ENCODE data around the gene PCDHGA1. TPM values are rescaled to one million over a fixed set of nuclear protein-coding genes. Genes with fewer than 3 reads are reported as not detected.
"Not testable (repeated sequence)": the region's sequence is repeated elsewhere in the genome, so short reads cannot be mapped to it uniquely, and the experiment has no call there.

Gene PCDHGA1
- total and polyA plus RNA-seq, 2 donors (not counting 1 experiment from before 2014, with no cell fraction given) = 0.06 to 0.64 TPM

DNA sequence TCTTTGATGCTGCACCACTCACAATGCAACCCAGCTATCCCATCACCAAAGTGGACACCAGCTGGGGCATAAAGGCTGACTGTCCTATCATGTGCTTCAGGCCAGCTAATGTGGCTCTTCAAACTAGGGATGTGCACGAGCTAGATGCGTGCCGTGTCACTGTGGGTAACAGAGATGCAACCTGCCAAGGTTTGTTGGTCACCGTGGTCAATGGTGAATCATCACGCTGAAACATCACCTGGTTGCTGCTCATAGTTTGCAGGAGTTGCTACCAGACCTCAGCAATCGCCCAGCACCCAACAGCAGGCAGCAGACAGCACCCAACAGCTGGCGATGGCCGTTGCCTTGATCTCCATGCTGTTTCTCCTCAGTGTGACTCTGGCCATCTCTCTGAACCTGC is 2.1 kb upstream of the PCDHGA1 start:
- DNase-seq (no peak), ATAC-seq (ENCODE audit: low read depth) (no peak)
- TF ChIP-seq, protein P1, sequence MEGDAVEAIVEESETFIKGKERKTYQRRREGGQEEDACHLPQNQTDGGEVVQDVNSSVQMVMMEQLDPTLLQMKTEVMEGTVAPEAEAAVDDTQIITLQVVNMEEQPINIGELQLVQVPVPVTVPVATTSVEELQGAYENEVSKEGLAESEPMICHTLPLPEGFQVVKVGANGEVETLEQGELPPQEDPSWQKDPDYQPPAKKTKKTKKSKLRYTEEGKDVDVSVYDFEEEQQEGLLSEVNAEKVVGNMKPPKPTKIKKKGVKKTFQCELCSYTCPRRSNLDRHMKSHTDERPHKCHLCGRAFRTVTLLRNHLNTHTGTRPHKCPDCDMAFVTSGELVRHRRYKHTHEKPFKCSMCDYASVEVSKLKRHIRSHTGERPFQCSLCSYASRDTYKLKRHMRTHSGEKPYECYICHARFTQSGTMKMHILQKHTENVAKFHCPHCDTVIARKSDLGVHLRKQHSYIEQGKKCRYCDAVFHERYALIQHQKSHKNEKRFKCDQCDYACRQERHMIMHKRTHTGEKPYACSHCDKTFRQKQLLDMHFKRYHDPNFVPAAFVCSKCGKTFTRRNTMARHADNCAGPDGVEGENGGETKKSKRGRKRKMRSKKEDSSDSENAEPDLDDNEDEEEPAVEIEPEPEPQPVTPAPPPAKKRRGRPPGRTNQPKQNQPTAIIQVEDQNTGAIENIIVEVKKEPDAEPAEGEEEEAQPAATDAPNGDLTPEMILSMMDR (IDR thresholded peaks at IDR 0.05) = no peak
- no peak for TF ChIP-seq EZH2 (IDR thresholded peaks at IDR 0.05; ENCODE audit: borderline replicate concordance, insufficient read depth, low read depth, low read length, poor library complexity, severe bottlenecking)
- Mint-ChIP-seq H3K9me3 (ENCODE audit: insufficient read depth) (no peaks in the 10 kb centered on the region), H3K4me1 (peaks cover 5% of the 10 kb centered on the region), H3K27ac (no peak overlapping the region), H3K4me3 (no peak overlapping the region), H3K27me3 (peaks cover 51% of the 10 kb centered on the region)
- Histone ChIP-seq H2AFZ (ENCODE audit: insufficient read depth, low read depth, low read length, poor library complexity, severe bottlenecking) (no peak overlapping the region), H3K36me3 (replicated peaks in 1 of 2; ENCODE audit: control extremely low read depth in 1 of 2, control insufficient read depth in 1 of 2, extremely low read depth in 1 of 2, insufficient read depth in 2 of 2, low read length in 1 of 2) (no peaks in the 10 kb centered on the region), H3K9me3 (ENCODE audit: control extremely low read depth in 1 of 3, control insufficient read depth in 2 of 3, insufficient read depth in 1 of 3, low read length in 2 of 3) (peaks cover 10 to 54% (median 34%) of the 10 kb centered on the region in 3 donors), H3K9ac (ENCODE audit: low read length) (no peak overlapping the region), H3K4me1 (ENCODE audit: control insufficient read depth in 2 of 2, insufficient read depth in 2 of 2, low read length in 2 of 2) (peaks cover 3 to 8% of the 10 kb centered on the region in 2 donors), H3K4me3 (ENCODE audit: control extremely low read depth in 1 of 5, extremely low read depth in 1 of 5, insufficient read depth in 1 of 5, low read depth in 2 of 5, low read length in 4 of 5) (no peak overlapping the region), H3K27ac (ENCODE audit: low read length in 2 of 2) (no peak overlapping the region), H3K79me2 (ENCODE audit: control insufficient read depth, insufficient read depth, low read length) (no peaks in the 10 kb centered on the region), H4K20me1 (ENCODE audit: control insufficient read depth, insufficient read depth, low read length, poor library complexity, severe bottlenecking) (no peaks in the 10 kb centered on the region), H3K4me2 (replicated peaks; ENCODE audit: low read depth, low read length, poor library complexity, severe bottlenecking) (no peak overlapping the region), H3K27me3 (replicated peaks in 1 of 4; ENCODE audit: control extremely low read depth in 1 of 4, control insufficient read depth in 3 of 4, insufficient read depth in 4 of 4, low read length in 3 of 4) (peaks cover 0 to 45% (median 20%) of the 10 kb centered on the region in 4 experiments)
- ChIA-PET POLR2A (no interaction called here), CTCF (interaction anchor here (0.9 to 6.9 kb wide), 4 partner anchors 8 to 236 kb away, joined by 3 to 30 read pairs (median 4); no protein-coding TSS in a partner anchor)
- intact Hi-C loops (cut with micrococcal nuclease) = loop anchor here (10.0 kb wide), 4 partner anchors 87 to 1223 kb away; partner anchors contain the start of genes APBB3, GNPDA1, PCDHGA10 and PCDHGB7
- WGBS (ENCODE audit: insufficient coverage) = 89% methylated on average over 8 of the region's 8 CpGs

DNA sequence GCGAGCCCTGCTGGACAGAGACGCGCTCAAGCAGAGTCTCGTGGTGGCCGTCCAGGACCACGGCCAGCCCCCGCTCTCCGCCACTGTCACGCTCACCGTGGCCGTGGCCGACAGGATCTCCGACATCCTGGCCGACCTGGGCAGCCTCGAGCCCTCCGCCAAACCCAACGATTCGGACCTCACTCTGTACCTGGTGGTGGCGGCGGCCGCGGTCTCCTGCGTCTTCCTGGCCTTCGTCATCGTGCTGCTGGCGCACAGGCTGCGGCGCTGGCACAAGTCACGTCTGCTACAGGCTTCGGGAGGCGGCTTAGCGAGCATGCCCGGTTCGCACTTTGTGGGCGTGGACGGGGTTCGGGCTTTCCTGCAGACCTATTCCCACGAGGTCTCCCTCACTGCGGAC is 2.3 kb downstream of the PCDHGA1 start:
- 48% methylated on average over 32 of the region's 39 CpGs for WGBS (ENCODE audit: insufficient coverage)
- H2AFZ ChIP-seq (ENCODE audit: insufficient read depth, low read depth, low read length, poor library complexity, severe bottlenecking); H4K20me1 ChIP-seq (ENCODE audit: control insufficient read depth, insufficient read depth, low read length, poor library complexity, severe bottlenecking); H3K27ac Mint-ChIP-seq; H3K27ac ChIP-seq (ENCODE audit: low read length in 2 of 2); H3K36me3 ChIP-seq (replicated peaks in 1 of 2; ENCODE audit: control extremely low read depth in 1 of 2, control insufficient read depth in 1 of 2, extremely low read depth in 1 of 2, insufficient read depth in 2 of 2, low read length in 1 of 2); intact Hi-C loops (cut with micrococcal nuclease); H3K4me2 ChIP-seq (replicated peaks; ENCODE audit: low read depth, low read length, poor library complexity, severe bottlenecking); H3K79me2 ChIP-seq (ENCODE audit: control insufficient read depth, insufficient read depth, low read length); H3K4me1 ChIP-seq (ENCODE audit: control insufficient read depth in 2 of 2, insufficient read depth in 2 of 2, low read length in 2 of 2); H3K4me3 ChIP-seq (ENCODE audit: control extremely low read depth in 1 of 5, extremely low read depth in 1 of 5, insufficient read depth in 1 of 5, low read depth in 2 of 5, low read length in 4 of 5); H3K9ac ChIP-seq (ENCODE audit: low read length); CTCF ChIA-PET; ATAC-seq (ENCODE audit: low read depth); POLR2A ChIA-PET; DNase-seq; H3K9me3 Mint-ChIP-seq (ENCODE audit: insufficient read depth); H3K4me3 Mint-ChIP-seq; H3K4me1 Mint-ChIP-seq: not testable (repeated sequence)
- peaks cover 75% of the 10 kb centered on the region for H3K27me3 Mint-ChIP-seq
- Histone ChIP-seq H3K27me3 (replicated peaks in 1 of 4; ENCODE audit: control extremely low read depth in 1 of 4, control insufficient read depth in 3 of 4, insufficient read depth in 4 of 4, low read length in 3 of 4) (peaks cover 0 to 52% (median 45%) of the 10 kb centered on the region in 4 experiments), H3K9me3 (ENCODE audit: control extremely low read depth in 1 of 3, control insufficient read depth in 2 of 3, insufficient read depth in 1 of 3, low read length in 2 of 3) (peaks cover 12 to 42% (median 38%) of the 10 kb centered on the region in 3 donors)
